ENCODE measurements around the gene FBXW11.

Gene FBXW11

DNA sequence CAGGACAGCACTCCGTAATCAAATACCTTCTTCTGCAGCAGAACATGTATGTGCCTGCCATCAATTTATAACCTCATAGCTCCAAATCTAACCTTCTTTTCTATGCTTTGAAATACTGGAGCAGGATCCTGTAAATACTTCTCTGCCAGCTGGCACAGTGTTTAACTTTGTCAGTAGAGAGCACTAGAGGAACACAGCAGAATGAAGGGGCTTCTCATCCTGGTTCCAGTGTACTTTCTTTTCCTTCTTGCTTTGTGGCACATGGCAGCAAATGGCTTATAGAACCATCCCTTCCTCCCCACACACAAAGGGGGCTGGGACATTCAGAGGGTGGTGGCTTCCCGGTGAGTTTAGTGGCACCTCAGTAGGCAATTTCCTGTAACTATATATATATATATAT lies 3.8 kb upstream of the FBXW11 start:
- no peak for DNase-seq

DNA sequence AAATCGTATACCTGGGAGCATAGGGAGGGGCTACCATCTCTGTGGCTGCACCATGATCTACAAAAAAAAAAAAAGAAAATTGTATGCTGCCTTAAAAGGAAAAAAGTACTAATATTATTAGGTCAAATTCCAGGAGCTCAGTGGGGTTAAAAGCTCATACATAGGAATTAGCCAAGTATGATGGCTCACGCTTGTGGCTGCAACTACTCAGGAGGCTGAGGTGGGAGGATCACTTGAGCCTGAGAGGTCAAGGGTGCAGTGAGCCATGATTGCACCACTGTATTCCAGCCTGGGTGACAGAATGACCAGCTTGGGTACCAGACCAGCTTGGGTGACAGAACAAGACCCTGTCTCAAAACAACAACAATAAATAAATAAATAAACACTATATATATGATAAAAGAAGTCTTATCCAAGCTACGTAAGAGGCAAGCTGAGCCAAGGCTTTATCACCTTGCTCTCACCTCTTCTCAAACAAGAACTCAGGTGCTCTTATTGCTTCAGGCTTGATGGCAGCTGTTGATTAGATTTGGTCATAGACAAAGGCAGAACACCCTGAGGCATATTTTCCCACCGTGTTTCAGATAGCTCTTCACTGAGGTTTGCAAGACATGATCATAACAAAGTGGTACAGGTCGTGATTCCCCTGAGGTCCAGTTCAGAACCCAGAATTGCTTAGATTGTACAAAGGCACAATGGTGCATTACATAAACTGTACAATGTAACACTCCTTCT lies 3.3 kb upstream of the FBXW11 start:
- no peak for DNase-seq

DNA sequence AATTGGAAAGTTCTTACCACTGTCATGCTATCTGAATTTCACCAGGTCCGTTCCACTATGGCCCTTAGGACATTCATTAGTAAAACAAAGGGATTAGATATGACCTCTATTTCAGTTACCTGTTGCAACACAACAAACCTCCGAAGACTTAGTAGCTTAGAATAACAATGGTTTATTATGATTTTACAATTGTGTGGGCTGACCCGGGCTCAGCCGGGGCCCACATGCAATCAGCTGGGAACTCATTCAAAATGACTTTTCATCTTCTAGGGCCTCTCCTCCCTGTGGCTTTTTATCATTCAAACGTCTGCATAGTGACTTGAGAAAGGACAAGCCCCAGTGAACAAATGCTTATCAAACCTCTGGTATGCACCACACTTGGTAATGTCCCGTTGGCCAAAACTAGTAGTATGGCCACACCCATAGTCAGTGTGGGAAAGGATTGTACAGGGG lies 2.3 kb upstream of the FBXW11 start:
- DNase-seq, result no peak

DNA sequence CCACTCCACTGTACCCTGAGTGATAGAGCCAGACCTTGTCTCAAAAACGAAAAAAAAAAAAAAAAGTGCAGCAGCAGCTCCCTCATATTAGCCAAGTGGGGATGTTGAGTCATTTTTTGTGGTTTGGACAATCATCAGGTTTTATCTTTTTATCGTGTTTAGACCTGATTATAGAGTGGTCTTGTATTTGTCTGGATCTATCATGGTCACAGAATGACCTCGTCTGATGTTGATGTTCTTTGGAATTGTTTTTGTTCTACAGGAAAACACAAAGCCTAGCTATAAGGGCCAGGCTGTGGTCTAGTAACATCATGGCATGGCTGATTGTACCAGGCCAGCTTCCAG lies 1.6 kb upstream of the FBXW11 start:
- no peak for DNase-seq

DNA sequence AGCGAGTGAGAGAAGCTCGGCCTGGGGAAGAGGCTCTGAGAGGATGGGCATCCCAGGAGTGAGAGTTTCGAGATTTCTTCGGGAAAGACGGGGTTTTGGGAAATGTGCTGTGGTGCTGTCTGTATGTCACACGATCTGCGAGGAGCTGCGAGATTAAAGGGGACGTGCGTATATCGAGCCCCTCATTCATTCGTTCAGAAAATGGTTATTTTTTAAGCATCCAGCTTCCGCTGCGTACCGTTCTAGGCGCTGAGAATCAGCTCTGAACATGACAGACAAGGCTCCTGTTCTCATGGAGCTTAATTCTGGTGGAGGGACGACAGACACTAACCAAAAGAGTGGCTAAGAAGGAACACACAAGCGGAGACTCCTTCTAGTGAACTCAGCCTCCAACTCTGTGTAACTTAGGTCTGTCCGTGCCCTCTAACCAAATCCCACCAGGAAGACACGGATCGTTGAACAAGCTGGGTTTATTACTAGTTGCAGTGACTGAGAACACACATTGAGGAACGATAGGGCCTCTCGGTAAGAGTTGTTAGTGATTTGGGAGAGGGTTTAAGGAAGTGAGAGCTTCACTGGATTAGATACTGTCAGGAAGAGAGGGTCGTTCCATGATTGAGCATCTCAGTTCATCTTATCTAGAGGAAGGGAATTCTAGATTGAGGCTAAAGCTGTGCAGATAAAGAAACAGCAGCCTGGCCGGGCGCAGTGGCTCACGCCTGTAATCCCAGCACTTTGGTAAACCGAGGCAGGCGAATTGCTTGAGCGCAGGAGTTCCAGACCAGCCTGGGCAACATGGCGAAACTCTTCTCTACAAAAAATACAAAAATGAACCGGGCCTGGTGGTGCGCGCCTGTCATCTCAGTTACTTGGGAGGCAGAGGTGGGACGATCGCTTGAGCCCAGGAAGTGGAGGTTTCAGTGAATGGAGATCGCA lies 1.0 kb upstream of the FBXW11 start:
- DNase-seq, result no peak

DNA sequence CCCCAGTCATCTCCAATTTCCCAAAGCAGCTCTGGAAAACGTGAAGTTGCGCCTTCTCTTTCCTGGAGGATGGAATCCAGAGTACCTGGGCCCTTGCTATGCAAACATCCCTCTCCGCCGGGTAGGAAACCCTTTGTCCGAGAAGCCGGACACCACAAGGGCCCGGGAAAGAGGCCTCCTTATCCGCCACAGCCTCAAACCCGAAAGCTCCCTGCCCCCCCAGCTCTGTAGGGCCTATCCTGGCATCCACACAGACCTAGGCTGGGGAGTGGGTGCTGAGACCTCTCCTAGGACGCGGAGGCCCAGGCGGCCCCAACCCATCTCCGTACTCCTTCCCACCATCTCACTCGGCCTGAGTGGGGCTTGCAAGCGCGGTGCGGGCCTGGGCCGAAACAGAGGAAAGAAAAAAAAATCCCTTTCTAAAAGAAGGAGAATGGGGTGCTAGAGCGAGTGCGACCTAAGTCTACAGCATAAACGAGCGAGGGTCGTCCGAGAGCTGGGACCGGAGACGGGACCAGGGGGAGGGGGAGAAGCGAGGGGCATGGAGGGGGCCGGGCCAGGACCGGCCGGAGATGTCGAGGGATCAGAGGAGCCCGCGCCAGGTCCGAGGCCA lies 624 bp downstream of the FBXW11 start:
- peak in 3 of 4 experiments; percentile 6 to 31 (median 24) for DNase-seq

DNA sequence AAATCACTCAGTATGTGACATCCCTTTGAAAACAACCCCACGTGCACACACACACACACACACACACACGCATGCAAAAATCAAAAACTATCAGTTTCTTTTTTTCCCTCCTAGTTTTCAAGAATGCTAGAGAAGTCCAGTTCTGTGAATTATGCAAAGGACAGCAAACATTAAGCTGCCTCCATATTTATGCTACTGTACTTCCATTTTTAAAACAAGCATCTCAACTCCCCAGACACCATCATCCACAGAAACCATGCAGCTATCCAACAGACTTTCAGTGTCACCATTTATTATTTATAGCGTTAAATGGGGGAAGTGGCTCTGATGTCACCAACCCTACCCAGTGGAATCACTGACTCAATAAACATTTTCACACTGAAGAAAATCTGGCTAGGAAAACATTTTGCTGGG lies 1.6 kb downstream of the FBXW11 start:
- DNase-seq, result no peak

DNA sequence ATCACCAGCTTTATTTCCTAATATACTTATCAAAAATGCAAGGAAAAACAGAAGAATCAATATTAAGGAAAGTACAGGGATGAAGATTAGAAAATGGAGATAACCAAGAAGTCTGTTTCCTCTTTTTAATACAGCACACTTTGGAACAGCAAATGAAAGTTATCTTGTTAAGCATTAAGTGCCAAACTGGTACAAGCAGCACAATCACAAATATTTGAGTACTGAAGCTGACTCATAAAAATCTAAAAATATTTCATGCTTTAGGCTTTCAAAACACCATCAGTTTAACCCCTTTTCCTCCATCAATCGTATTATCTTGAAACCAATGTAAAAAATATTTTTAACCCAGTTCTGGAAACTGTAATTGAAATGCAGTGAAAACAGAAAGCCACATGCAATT lies 2.7 kb downstream of the FBXW11 start:
- DNase-seq, result no peak

DNA sequence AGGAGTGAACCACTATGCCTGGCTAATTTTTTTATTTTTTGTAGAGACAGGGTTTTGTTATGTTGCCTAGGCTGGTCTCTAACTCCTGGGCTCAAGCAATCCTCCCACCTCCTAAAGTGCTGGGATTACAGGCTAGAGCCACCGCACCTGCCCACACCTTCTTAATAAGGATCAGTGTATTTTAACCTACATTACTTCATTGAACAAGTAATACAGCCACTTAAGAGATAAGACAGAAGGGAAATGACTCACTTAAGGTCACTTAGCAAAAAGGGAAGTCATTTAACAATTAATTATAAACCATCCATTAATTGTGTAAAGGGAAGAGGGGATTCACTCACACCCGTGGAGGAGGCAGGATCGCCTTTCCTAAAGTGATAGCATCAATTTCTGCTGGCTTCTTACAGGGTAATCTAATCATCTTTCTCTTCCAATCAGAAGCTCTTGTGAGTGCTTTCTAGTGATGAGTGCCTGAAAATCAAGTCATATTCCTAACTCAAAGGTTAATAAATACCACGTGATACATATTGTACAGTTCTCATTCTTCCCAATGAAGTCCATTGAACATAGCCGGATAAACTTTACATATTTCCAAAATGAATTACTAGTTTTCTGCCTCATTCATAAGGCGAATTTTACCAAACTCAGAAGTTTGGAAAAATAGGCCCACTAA lies 3.5 kb downstream of the FBXW11 start:
- no peak for DNase-seq

DNA sequence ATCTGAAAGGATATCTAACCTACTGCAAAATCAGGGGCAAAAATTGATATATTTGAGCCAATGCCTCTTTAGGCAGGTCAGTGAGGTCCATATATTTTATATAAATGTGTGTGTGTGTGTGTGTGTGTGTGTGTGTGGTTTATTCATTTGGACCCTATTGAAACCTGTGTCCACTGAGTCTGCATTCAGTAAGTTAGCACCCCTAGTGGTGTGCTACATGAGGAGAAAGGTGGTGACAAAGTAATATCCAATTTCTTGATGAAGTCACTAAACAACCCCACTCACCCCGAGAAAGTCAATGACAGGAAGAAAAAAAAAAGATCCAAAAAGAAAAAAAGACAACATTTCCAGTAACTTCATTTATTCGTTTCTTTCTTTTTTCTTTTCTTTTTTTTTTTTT lies 4.1 kb downstream of the FBXW11 start:
- DNase-seq, result no peak

DNA sequence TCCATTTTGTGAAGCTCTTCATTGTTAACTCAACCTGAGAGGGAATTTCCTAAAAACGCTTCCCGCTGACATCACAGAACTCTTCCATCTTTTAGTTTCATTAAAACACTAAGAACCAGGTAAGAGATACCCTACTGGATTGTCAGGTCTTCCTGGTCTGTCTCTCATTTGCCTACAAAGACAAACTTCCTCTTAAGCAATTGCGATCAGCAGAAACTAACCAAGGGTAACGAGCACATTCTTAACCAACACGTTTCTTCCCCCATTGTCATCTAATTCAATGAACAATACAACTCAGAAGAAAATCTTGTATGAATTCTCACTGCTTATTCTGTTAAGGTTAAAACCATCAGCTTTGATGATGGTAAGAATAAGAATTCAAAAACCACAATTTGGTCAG lies 6.6 kb downstream of the FBXW11 start:
- DNase-seq, result no peak

DNA sequence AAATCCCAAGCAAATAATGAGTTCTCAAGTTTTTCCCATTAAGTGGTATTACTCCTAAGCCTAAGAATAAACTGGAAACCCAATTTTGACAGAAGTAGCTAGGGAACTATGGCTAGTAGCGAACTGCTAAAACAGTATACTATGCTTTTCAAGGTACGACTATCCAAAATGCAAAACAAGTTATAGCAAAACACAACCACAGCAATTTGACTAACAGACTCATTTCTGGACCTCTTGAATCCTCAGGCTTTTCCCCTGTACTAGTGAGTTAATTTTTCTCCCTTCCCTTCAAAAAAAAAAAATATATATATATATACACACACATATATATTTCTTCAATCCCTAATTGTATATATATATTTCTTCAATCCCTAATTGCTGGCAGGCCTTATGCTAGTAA lies 7.3 kb downstream of the FBXW11 start:
- DNase-seq, result no peak

DNA sequence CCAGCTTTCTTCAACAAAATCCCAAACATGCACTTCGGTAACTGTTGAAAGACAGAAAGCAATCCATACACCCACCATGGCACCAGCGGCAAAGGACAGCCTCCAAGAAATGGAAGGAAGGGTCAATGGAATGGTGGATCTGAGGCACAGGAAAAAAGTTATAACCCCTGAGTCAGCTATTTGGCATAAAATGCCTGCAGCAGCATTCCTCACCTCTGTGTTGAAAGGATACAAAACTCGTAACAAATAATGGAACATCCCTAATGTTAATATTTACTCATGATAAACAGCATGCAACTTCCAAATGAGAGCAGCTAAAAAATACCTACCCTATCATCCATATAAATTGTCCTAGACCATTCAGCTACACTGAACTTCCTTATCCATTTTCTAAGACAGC lies 9.4 kb downstream of the FBXW11 start:
- no peak for DNase-seq

DNA sequence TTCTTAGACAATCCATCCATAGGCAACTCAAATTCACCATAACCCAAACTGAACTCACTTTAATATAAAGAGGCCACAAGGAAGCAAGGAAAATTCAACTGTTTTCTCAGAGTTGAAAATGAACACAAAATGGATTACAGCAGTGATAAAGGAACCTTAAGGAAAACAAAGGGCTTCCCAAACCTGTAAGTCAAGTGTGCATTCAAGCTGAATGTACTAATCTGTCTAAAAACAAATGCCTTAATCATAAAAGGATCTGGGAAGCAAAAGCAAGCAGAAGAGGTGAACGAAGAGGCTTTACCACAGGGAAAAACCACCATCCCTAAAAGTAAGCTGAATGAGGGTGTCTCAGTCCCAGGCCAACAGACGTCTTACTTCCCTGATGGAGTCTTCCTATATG lies 13.6 kb downstream of the FBXW11 start:
- no peak for DNase-seq

DNA sequence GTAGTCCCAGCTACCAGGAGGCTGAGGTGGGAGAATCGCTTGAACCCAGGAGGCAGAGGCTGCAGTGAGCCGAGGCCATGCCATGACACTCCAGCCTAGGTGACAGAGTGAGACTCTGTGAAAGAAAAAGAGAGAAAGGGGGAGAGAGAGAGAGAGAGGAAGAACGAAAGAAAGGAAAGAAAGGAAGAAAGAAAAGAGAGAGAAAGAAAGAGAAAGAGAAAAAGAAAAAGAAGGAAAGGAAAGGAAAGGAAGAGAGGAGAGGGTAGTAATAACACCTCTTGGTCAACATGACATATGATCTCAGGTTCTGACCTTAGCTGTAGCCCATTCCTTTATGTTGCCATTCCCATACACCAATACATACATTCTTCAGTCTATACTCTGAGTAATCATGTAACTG lies 14.1 kb downstream of the FBXW11 start:
- DNase-seq, result no peak

DNA sequence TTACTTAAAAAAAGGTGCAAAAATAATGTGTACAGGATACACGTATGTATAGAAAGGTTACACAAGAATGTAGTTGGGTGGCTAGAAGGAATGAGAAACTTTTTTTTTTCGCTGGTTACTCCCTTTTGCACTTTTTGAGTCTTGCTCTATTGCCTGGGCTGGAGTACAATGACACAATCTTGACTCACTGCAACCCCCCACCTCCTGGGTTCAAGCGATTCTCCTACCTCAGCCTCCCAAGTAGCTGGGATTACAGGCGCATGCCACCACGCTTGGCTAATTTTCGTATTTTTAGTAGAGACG lies 15.8 kb downstream of the FBXW11 start:
- DNase-seq, result no peak

DNA sequence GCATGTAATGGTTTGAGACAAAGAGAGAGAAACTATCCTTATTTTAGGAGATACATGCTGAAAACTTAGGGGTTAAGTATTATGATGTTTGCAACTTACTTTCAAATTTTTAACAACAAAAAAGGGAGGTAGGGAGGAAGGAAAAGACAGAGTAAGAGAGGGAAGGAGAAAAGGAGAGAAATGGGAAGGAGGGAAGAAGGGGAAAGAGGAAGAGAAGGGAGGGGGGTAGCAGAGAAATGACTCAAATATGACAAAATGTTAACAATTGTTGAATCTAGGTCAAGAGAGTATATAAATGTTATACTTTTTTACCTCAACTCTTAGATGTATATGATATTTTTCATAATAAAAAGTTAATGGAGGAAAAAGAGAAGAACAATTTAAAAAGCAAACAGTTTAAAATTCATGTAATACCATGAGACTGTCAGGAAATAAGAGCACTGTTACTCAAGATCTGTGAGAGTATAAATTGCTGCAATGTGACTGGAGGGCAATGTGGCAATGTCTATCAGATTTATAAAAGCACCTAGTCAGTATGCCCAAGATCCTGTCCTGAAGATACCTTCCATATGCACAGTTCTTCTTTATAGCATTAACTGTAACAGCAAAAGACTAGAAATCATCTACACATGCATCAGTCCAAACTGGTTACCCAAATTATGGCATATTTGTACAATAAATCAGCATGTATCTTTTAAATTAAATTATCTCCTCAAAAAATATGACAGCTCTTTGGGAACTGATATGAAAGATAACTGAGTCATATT lies 16.3 kb downstream of the FBXW11 start:
- DNase-seq, result no peak

DNA sequence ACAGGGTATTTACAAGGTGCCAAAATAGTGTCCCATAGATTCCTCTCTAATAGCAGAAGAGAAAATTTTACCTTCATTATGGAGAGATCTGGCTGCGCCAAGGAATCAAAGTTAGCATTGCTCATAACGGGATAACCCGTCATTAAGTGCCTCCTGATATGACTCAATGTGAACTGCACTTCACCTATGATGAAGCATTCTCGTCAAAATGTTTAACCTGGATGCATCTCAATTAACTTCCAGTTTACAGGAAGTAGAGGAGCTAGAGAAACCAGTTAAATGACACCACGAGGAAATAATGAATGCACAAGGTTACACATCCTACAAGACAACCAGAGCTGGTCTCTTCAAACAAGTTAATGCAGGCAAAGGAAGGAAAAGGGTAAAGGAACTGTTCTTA lies 17.2 kb downstream of the FBXW11 start:
- DNase-seq, result no peak

DNA sequence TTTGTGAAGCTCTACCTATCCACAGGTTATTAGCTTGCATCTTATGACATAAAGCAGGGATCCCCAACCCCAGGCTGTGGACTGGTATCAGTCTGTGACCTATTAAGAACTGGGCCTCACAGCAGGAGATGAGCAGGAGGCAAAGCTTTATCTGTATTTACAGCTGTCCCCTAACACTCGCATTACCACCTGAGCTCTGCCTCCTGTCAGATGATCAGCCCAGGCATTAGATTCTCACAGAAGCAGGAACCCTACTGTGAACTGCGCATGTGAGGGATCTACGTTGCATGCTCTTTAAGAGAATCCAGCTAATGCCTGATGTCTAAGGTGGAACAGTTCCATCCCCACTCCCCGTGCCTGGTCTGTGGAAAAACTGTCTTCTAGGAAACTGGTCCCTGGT lies 19.7 kb downstream of the FBXW11 start:
- no peak for DNase-seq

DNA sequence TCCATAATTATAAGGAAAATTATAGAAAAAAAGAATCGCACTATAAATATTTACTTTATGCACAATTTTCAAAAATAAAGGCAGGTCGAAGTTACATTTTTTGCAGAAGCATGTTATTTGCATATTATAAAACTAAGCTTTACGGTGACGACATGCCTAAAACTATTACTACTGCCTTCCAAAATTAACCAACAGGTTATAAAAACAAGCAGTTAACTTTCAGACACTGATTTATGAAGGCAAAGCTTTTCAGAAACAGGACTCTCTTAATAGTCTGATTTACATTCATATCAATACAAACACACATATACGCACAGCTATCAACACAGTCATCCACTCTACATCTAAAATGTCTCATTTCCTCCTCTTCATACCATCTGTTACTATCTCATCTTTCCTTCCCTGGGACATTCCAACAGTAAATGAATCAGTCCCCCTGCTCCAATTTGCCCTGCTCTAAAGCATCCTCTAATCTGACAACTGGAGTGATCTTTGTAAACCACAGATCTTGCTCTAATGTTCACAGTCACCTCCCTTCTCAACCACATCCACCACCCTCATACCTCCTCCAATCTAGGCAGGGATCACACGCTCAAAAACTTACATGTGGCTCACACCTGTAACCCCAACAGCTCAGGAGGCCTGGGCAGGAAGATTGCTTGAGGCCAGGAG lies 21.6 kb downstream of the FBXW11 start:
- DNase-seq, result no peak

DNA sequence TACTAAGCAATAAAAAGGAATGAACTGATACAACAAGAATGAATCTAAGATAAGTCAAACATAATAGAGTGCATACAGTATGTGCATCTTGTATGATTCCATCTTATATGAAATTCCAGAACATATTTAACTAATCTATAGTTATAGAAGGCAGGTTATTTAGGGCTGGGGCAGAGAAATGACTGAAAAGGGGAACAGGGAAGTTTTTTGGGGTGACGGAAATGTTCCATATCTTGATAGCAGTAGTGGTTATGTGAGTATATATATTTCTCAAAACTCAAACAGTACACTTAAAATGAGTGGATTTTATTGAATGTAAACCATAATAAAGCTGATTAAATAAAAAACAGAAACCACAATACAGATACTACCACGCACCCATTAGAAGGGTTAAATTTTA lies 24.6 kb downstream of the FBXW11 start:
- no peak for DNase-seq

DNA sequence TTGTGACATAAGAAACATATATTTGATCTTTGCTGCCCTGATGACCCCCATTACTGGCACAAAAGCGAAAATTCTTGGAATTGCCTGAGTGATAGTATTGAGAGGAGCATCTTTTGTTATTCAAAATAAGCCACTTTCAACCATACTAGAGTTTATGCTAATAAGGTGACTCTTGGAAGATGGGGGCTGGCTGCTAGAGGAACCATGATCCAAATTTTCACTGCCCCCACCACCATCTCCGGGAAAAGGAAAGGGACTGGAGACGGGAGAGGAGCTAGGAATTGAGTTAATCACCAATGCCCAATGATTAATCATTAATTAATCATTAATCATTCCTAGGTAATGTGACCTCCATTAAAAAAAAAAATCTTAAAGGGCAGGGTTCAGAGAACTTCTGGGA lies 25.6 kb downstream of the FBXW11 start:
- DNase-seq, result no peak
